CD4-positive, alpha-beta T cell treated with Interleukin-4 for 1 hour (primary cell): Measurements from ENCODE around the gene SGCG.
A peak's percentile ranks its signal among the peaks of the same experiment; 100 is the strongest.
"Not testable (repeated sequence)": the region's sequence is repeated elsewhere in the genome, so short reads cannot be mapped to it uniquely, and the experiment has no call there.

Source experiments
- DNase-seq, 2 donors: peaks; one replicate each; pipeline ENCODE4 v3.0.0-alpha.2; 2020 to 2022

SGCG gene, protein sequence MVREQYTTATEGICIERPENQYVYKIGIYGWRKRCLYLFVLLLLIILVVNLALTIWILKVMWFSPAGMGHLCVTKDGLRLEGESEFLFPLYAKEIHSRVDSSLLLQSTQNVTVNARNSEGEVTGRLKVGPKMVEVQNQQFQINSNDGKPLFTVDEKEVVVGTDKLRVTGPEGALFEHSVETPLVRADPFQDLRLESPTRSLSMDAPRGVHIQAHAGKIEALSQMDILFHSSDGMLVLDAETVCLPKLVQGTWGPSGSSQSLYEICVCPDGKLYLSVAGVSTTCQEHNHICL

DNA sequence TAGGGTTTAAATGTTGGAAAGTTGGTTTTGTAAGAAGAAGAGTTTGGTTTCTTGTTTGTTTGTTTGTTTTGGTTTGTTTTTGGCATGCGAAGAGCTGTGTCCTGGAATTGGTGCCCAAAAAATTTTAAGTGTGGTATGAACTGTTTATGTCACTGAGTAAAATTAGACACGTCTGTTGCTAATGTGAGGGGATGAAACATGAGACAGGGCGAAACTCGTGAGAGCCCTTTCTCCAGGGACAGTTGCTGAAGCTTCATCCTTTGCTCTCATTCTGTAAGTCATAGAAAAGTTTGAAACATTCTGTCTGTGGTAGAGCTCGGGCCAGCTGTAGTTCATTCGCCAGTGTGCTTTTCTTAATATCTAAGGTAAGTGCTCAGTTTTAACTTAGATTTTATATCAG is at the start of gene SGCG:
SGCG (plus strand) TSS at position 269 of the 400 bp plus-strand sequence. CDS start 22,716 bp downstream, outside the sequence.
- no peak for DNase-seq

DNA sequence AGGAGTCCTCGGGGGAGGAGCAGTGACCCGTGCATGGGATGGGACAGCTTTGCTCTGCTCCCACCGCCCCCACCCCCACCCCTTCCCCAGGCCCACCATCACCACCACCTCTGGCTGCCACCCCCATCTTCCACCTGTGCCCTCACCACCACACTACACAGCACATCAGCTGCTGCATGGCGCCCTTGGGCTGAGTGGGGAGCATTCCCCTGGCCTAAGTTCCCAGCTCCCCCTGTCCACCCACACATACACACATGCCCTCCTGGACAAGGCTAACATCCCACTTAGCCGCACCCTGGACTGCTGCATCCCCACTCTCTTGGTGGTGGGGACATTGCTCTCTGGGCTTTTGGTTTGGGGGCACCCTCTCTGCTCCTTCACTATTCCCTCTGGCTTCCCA is 46.2 kb upstream of the SGCG start:
- no peak for DNase-seq

DNA sequence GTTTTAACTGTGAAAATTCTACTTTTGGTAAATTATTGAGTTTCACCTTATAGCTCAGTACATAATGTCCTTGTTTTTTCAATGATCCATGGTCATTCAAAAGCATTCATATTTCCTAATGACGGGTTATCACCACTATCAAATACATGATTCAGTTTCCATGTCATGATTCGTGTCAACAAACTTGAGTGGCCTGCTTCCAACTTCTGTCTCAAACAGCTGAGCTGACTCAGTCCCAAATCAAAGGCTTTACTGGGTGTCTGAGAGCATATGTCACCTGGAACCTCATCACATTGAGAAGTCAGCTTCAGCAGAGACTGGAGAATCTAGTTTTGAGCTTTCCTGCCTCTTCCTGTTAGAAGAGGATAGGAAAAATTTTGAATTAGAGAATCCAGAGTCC is 40.3 kb upstream of the SGCG start:
- no peak for DNase-seq

DNA sequence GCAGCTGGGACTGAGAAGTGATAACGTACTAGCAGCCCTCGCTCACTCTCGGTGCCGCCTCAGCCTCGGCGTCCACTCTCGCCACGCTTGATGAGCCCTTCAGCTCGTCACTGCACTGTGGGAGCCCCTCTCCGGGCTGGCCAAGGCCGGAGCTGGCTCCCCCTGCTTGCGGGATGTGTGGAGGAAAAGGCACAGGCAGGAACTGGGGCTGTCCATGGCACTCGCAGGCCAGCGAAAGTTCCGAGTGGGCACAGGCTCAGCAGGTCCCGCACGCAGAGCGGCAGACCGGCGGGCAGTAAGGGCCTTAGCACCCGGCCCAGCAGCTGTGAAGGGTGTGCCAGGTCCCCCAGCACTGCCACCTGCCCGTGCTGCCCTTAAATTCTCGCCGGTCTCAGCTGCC is 38.8 kb upstream of the SGCG start:
- no peak for DNase-seq

DNA sequence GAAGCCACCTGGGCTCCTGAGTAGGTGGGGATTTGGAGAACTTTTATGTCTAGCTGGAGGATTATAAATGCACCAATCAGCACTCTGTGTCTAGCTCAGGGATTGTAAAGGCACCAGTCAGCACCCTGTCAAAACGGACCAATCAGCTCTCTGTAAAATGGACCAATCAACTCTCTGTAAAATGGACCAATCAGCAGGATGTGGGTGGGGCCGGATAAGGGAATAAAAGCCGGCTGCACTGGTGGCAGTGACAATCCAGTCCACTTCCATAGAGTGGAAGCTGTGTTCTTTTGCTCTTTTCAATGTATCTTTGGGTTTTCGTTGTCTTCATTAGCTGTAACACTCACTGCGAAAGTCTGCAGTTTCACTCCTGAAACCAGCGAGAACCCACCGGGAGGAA is 38.2 kb upstream of the SGCG start:
- not testable (repeated sequence) for DNase-seq

DNA sequence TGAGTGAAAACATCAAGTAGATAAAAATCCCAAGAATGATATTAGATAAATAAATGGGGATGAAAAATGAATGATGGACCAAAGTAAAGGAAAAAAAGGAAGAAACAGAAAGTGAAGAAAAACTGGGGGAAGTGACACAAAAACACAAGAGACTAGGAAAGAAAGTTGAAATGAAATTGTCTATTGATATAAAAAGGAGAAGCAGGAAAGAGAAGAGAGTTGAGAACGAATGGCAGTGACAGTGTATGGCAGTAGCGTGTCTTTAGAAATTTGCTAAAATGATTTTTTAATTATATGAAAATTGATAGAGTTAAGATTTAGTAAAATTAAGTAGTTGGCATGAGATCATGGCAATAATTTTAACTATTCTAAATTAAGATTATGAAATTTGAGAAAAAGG is 36.3 kb upstream of the SGCG start:
- no peak for DNase-seq

DNA sequence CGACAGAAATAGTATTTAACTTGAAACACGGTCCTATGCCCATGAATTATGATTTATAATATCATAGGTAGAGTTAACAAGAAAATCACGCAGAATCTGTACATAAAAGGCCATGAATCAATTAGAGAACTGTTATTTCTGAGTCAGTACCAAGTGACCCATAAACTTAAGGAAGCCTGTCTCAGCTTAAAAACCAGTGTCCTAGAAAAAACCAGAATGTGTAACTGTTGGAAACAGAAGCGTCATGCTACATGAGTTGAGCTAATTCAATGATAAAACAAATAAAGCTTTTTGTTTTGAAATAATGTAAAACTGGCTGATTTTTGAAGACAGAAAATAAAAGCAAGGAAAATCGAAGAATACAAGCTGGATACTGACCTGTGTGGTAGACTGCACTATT is 34.8 kb upstream of the SGCG start:
- DNase-seq, result no peak

DNA sequence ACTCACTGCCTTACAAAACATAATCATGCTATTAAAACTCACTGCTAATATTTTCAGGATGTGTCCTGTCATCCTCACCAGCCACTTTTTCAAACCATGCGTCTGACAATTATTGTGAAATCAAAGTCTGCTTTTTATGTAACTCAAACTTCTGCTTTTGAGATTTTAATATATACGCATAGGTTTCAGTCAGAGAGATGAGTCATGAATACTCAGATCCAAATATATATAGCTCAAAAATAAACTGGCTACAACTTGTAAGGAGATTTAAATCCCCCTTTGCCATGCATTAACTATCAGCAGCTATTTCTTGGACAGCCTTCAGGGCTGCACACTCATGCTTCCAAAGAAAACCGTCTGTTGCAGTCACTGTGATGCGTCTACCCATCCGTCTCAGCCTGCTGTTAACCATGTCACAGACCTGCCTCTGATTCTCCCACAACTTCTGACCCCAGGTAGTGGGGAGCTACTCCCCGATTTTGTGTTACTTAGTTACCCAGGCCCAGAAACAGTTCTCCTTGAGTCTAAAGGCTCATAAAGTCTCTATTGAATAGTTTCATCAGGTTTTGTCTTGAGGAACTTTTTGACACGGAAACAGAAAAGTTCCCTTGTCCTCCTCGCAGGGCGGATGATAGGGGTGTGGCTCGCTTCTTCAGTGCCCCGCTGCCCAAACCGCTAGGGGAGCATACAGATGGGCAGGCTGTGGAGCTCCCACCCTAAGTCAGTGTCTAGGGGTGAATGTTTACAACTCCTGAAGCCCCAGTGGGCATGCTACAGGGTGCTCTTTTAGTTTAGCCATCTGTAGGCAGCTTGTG is 33.8 kb upstream of the SGCG start:
- DNase-seq, result peak; percentile 3 to 24

DNA sequence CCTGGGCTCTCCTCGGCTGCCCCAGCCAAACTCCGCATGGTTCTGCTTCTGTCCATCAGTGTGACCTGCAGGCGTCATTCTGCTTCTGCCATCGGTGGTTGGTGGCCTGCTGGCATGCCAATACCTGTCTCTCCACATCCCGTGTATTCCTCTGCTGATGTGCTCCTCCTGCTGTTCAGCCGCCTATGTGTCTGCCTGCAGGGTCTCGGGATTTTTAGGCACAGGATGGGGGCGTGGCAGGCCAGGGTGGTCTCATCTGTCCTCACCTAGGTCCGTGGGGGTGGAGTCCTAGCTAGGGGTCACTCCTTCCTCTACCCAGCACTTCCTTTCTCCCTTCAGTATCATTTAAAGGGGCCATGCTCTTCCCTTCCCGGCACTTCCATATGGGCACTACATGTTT is 33.0 kb upstream of the SGCG start:
- DNase-seq, result no peak

DNA sequence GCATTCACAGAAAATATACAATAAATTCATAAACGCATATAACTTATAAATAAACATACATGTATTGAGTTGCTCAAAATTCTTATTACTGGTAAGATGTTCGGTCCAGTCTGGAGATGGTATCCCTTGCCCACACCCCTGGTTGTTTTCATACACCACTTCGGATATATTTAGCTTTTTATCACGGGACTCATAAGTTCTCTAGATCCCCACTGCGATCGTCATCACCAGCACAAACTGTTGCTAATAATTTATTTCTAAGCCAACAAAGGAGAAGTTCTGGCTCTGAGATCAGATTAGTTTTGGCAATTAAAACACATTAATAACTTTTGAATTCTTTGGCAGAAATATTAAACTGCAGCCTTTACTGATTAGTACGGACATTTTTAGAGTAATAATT is 23.0 kb upstream of the SGCG start:
- DNase-seq, result no peak

DNA sequence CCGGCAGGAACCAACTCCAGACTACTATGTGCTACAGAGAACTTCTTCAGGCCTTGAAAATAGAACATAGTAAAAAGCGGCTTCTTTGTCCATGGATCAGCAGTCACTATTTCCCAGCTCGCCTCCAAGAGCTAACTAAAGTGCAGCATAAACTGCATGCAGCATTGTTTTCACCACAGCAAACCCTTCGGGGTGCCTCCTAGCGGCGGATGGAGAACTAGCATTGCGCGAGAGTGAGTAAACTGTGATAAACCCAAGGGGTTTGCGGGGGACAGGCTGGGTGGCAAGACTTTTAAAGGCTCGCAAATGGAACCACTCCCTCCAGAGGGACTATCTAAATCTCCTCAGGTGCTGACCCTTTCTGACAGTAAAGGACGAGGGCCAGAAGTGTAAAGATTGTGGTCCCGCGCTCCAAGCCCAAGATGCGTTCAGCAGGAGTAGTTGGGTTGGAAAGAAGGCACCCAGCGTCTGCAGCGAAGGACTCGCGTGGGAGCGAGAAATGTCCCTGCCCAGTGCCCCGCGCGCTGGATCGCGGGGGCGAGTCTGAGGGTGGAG is 21.5 kb upstream of the SGCG start:
- DNase-seq, result no peak

DNA sequence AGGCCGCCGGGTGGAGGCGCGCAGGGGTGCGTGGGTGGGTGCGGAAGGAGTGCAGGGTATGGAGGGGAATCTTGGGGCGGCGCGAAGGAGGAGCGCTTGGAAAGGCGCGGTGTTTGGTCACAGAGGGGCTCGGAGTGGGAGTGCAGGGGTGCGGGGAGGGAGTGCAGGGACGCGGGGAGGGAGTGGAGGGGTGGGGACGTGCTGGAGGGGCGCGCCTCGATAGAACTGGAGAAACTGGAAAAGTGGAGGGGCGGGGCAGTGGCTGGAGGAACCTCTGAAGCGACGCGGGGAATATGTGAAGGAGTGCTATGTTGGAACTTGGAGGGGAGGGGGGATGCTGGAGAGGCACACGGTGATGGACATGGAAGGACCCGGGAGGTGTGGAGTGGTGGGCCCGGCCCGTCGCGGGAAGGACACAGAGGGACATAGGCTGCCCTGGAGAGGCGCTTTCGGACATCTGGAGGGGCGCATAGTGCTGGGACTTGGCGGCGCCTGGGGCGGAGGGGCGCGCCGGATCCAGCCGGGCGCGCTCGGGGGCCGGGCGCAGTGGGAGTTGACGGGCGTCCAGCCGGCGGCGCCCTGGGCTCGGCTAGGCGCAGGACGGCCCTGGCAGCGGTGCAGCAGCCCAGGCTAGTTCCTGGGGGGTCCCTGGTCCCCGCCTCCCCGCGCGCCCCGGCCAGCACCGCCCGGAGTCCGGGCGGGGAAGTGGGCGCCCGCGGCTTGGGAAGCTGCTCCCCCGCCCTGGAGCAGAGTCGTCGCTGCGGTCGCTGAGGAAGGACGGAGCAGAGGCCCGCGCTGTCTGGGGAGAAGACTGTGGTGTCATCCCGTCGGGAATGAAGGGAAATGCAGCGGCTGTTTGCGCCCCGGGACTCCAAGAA is 20.8 kb upstream of the SGCG start:
- DNase-seq, result no peak

DNA sequence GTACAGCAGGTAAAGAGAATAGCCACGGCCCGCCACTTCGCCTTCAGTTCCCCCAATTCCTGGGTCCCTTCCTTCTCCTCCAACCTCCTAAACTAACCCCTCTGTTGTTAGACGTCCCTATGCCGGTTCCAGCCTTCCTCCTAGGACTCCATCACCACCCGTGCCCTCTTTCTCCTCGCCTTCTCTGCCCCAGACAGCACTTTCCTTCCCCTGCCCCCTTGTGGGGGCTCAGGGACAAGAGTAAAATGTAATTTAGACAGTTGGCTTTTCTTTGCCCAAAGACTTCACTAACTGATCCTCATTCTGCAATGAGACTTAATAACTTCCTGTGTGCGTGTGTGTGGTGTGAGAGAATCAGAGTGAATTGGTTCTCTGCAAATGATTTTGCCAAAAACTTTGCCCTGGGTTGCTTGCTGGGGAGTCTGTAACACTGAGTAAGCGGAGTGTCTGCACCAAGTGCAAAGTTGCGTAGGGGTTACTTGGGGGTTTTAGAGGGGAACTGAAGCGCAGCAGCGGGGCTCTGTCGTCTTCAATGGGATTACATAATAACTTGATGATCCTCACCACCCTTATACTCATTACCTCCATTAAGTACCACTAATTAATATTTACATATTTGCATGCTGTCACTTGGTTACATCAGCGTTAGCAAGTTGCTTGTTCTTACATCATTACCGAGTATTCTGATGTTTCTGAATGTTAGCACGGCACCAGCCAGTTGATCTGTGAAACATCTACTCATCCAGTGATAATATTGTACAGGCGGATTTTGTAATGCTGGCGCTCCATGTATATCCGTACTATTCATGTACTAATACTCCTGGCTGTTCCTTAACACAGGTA is 19.9 kb upstream of the SGCG start:
- DNase-seq, result no peak

DNA sequence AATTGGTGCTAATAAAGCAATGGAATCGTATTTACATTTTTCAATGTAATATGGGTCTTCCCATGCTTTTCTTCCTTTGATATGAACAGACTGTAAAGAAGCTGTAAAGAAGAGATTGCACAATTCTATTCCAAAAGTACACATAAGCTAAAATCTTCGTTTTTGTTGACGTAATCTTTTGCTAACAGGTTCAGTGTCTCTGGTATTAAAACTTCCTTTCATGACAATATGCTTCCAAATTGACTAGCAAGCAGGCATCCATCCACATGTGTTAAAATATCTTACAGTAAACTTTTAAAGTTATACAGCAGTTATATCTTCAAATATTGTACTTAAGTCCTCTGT is 19.3 kb upstream of the SGCG start:
- DNase-seq, result no peak

DNA sequence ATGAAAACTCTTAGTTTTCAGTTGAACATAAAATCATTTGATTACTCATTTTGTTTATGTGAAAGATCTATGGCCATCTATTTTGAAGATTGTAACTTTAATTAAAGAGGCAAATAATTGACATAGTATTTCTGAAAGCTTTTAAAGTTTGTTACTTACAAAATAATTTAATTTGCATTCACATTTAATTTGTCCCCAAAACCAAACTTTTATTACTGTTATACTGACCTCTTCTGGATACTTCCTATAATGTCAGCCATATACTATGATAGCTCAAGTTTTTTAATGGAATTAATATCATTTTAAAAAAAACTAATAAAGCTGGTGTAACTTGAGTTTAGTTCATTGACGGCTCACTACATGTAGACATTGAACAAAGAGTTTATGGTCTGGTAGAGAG is 4.9 kb upstream of the SGCG start:
- no peak for DNase-seq

DNA sequence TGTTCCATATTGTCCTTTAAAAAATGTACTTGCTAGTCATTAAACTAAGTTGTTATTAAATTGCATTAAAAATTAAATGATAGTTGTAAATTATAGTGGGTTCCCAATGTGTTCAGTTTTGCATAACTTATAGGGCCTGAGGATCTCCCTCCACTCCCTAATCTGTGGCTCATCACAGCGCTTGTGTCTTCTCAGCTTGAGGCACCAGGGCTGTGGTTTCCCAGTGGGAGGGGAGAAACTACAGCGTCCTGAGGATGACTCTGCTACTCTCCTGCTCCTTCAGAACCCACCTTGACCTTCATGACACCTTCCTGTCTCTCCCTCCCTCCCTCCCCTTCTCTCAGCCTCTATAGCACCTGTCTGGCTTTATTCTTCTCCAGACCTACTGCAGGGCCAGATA is 1.4 kb downstream of the SGCG start:
- DNase-seq, result no peak

DNA sequence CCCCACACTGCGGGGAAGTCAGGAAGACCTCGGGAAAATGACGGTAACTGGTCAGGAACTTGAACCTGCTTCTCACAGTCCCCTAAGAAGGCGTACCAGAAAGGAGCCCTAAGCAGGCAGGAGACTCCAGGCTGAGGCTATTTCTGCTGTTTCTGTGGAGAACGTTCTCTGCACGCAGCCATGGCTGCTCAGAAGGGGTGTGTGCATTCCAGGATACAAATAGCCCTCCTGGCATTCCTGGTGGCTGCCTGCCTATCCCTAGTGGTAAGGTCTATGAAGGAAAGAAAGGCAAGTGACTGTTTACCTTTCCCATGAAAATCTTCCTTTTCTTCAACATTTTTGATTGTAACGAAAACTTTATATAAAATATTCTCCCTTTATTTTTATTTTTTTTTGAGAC is 2.5 kb downstream of the SGCG start:
- DNase-seq, result no peak

DNA sequence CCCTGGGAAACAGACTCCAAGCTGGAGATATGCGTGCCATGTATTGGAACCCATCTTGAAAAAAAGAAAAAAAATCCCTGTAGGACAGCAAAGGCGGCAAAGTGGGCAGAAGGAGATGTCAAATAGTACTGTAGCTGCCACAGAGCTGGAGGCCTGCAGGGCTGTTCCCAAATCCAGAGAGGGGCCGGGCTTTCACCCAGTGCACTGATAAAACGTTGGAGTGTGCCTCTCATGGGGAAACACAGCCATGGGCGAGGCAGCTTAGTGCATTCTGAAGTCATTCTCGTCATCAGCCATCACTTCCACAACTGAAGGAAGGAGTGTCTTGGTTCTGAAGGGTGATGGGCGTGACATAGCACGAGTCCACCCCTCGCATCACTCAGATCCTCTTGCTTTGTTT is 4.8 kb downstream of the SGCG start:
- DNase-seq, result no peak

DNA sequence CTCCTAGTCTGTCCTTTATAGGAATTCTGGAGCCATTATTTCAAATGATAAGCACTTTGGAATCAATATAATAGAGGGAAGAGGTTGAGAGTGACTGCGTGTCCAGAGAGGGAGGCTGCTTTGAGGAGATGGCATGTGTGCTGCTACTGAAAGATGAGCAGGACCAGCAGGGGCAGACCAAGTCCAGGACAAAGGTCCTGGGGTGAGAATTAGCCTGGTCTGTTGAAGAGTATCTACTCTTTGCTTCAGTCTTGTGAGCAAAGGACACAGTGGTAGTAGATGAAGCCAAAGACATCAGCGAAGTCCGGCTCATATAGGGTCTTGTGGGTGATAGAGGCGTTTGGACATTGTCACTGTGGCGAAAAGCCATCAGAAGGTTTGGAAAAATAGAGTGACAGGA is 21.1 kb downstream of the SGCG start:
- DNase-seq, result no peak

DNA sequence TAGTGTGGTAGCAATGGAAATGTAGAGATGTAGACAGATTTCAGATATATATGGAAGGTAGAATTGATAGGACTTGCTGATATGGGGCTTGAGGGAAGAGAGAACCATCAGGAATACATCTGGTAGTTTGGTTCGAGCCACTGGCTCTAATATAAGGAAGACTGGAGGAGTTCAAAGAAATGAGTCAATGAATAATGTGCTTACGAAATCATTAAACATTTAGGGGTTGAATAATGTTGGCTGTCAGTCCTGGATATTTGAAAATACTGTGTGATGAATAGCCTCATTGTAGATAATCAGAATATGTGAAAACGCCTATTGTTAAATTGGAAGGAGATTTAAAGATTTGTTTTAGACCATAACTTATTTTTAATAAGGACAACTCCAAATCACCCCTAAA is 21.6 kb downstream of the SGCG start:
- DNase-seq, result no peak

DNA sequence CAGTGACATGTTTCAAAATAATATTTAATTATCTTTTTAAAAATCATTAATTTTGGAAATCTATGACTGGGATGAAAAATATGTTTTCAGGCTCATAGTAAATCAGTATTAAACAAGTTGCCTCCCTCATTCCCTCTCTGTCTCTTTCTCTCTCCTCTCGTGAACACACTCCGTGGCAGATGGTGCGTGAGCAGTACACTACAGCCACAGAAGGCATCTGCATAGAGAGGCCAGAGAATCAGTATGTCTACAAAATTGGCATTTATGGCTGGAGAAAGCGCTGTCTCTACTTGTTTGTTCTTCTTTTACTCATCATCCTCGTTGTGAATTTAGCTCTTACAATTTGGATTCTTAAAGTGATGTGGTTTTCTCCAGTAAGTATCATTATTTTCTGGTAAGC is 22.7 kb downstream of the SGCG start:
- DNase-seq, result no peak

DNA sequence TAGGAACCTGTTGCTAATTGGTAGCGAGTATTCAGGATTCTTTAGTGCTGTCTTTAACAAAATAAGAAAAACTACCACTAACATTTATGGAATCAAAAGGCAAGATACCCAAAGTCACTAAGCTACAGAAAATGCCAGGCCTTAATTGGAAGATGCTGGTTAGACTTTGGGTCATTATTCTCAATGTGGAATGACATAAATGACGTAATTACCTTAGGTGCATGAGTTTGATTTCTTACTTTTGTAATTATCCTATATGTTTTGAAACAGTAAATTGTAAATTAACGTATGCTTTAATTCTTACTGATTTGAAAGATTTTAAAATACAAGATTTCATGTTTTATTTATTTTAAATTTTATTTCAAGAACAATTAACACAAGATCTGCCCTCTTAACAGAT is 25.0 kb downstream of the SGCG start:
- DNase-seq, result no peak

DNA sequence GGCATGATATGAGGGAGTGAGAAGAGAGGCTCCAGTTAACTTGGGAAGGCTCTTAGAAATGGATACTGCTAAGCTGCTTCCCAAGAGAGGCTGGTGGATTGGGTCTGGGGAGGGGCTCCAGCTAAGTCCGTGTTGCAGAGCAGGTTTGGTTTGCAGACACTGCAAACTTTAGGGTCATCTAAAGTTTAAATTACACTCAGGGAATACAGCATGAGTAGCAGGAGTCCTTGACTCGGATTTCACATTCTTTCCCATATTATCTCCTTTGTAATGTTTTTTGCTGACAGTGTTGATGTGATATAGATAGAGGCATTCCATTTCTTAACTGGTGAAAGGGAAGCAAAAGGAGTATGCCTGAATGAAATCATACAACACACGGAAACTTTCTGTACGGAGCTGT is 31.9 kb downstream of the SGCG start:
- DNase-seq, result no peak
